Measurements from ENCODE around the gene PDHX. TPM values are rescaled to one million over a fixed set of nuclear protein-coding genes. Genes with fewer than 3 reads are reported as not detected.

The PDHX gene
- total RNA-seq, 2 experiments from 2014 or later: 17.3 to 17.4 TPM

DNA sequence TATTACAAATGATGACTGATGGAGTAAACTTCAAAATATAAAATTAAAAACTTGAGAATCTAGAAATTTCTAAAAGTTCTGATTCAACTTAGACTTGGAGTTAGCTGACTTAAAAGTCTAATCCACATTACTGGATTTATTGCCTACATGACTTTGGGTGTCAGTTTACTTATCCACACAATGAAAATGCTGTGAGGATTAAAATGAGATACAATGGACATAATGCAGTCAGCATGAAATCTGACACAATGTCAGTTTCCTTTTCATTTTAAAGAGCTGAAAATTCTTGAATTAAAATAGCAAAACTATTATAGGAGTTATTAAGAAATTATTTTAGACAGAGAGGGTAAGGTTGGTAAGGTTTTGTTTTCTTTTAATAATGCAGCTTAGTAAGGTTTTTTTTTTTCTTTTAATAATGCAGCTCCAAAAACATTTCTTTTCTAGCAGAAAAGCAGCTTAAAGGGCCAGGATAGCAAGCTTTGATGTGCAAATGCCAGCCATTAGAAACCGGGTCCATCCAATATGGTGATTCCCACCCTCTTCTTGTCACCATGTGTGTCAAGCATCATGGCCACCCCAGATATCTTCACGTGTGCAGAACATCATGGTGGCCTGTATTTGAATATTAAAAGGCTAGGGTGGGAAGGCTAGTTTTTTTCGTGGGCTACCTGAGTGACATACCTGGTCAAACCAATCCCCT lies 19.1 kb upstream of the PDHX start:
- H3K4me1 Mint-ChIP-seq (ENCODE audit: low read depth): no peaks in the 10 kb centered on the region
- Histone ChIP-seq H3K36me3 (ENCODE audit: insufficient read depth, low read length) (peaks cover 6% of the 10 kb centered on the region), H3K27me3 (ENCODE audit: control insufficient read depth in 1 of 2, insufficient read depth in 2 of 2, low read length in 2 of 2) (no peaks in the 10 kb centered on the region), H3K27ac (ENCODE audit: low read depth in 1 of 2, low read length in 2 of 2) (no peak overlapping the region), H3K4me1 (ENCODE audit: insufficient read depth, low read length) (no peaks in the 10 kb centered on the region), H3K4me3 (ENCODE audit: low read length) (no peak overlapping the region), H3K9me3 (ENCODE audit: control insufficient read depth in 1 of 2, insufficient read depth in 1 of 2, low read length in 2 of 2) (peaks cover 28 to 47% of the 10 kb centered on the region in 2 experiments)
- no peaks in the 10 kb centered on the region for H3K27me3 Mint-ChIP-seq
- no peak overlapping the region for H3K4me3 Mint-ChIP-seq
- no peak overlapping the region for H3K27ac Mint-ChIP-seq
- H3K36me3 Mint-ChIP-seq (ENCODE audit: low read depth): peaks cover 79% of the 10 kb centered on the region
- no peak for TF ChIP-seq CTCF (IDR thresholded peaks at IDR 0.05)
- intact Hi-C loops (cut with DNase I, micrococcal nuclease): no loop called here
- CTCF ChIA-PET: no interaction called here
- peaks cover 14% of the 10 kb centered on the region for H3K9me3 Mint-ChIP-seq
- no peak for ATAC-seq (ENCODE audit: poor library complexity)
- POLR2A ChIA-PET: interaction anchor here (0.6 kb wide), 1 partner anchor 16 kb away, joined by 3 read pairs; no protein-coding TSS in a partner anchor
- no peak for DNase-seq

DNA sequence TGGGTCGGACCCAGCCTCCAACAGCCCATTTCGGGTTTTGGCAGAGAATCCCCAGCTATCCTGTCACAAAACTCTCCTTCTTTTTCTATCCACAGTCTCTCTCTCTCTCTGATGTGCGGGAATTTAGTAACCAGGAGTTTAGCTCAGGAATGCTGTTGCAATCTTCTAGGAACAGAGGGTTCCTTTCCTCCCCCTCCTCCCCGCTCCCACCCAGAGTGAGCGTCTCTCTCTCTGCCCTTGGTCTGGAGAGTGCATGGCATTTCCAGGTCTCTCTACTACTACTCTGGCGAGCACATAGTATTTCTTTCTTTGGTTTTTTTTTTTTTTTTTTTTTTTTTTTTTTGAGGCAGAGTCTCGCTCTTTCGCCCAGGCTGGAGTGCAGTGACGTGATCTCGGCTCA lies 17.9 kb upstream of the PDHX start:
- Histone ChIP-seq H3K4me3 (ENCODE audit: low read length) (no peak overlapping the region), H3K9me3 (ENCODE audit: control insufficient read depth in 1 of 2, insufficient read depth in 1 of 2, low read length in 2 of 2) (peaks cover 28 to 47% of the 10 kb centered on the region in 2 experiments), H3K4me1 (ENCODE audit: insufficient read depth, low read length) (no peaks in the 10 kb centered on the region), H3K36me3 (ENCODE audit: insufficient read depth, low read length) (peaks cover 6% of the 10 kb centered on the region), H3K27ac (ENCODE audit: low read depth in 1 of 2, low read length in 2 of 2) (no peak overlapping the region), H3K27me3 (ENCODE audit: control insufficient read depth in 1 of 2, insufficient read depth in 2 of 2, low read length in 2 of 2) (no peaks in the 10 kb centered on the region)
- peaks cover 79% of the 10 kb centered on the region for H3K36me3 Mint-ChIP-seq (ENCODE audit: low read depth)
- ATAC-seq (ENCODE audit: poor library complexity) (no peak), DNase-seq (no peak)
- no peak overlapping the region for H3K27ac Mint-ChIP-seq
- ChIA-PET CTCF (no interaction called here), POLR2A (no interaction called here)
- intact Hi-C loops (cut with DNase I, micrococcal nuclease): no loop called here
- H3K4me1 Mint-ChIP-seq (ENCODE audit: low read depth): no peaks in the 10 kb centered on the region
- H3K4me3 Mint-ChIP-seq: no peak overlapping the region
- TF ChIP-seq CTCF (IDR thresholded peaks at IDR 0.05): no peak
- H3K9me3 Mint-ChIP-seq: peaks cover 14% of the 10 kb centered on the region
- H3K27me3 Mint-ChIP-seq: no peaks in the 10 kb centered on the region

DNA sequence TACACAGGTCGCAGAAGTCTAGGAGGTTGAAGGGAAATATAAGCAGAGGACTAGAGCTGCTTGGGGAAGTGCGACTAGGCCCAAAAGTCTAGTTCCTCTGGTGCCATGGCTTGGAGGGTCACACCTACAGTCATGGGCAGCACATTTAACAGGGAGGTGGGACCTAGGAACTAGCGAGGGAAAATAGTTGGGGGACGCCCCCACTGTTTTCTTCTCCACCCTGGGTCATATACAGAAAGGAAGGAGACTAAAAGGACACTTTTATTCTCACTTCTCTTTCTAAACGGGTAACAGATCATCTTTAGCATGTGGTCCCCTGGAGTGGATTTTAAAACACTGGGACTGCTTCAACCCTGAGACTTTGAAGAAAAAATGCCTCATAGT lies 16.8 kb upstream of the PDHX start:
- Histone ChIP-seq H3K27ac (ENCODE audit: low read depth in 1 of 2, low read length in 2 of 2) (no peak overlapping the region), H3K27me3 (ENCODE audit: control insufficient read depth in 1 of 2, insufficient read depth in 2 of 2, low read length in 2 of 2) (no peaks in the 10 kb centered on the region), H3K9me3 (ENCODE audit: control insufficient read depth in 1 of 2, insufficient read depth in 1 of 2, low read length in 2 of 2) (peaks cover 28 to 47% of the 10 kb centered on the region in 2 experiments), H3K4me3 (ENCODE audit: low read length) (no peak overlapping the region), H3K36me3 (ENCODE audit: insufficient read depth, low read length) (peaks cover 6% of the 10 kb centered on the region), H3K4me1 (ENCODE audit: insufficient read depth, low read length) (no peaks in the 10 kb centered on the region)
- no peaks in the 10 kb centered on the region for H3K27me3 Mint-ChIP-seq
- intact Hi-C loops (cut with DNase I, micrococcal nuclease): no loop called here
- peaks cover 3% of the 10 kb centered on the region for H3K4me1 Mint-ChIP-seq (ENCODE audit: low read depth)
- DNase-seq: no peak
- ChIA-PET POLR2A (no interaction called here), CTCF (interaction anchor here (1.5 kb wide), 1 partner anchor 313 kb away, joined by 3 read pairs; no protein-coding TSS in a partner anchor)
- peaks cover 14% of the 10 kb centered on the region for H3K9me3 Mint-ChIP-seq
- no peak for TF ChIP-seq CTCF (IDR thresholded peaks at IDR 0.05)
- H3K27ac Mint-ChIP-seq: no peak overlapping the region
- peaks cover 88% of the 10 kb centered on the region for H3K36me3 Mint-ChIP-seq (ENCODE audit: low read depth)
- ATAC-seq (ENCODE audit: poor library complexity): no peak
- H3K4me3 Mint-ChIP-seq: no peak overlapping the region

All from CD4-positive, alpha-beta T cell (primary cell).